Germinal center (tissue), 1 donor: ENCODE results near the gene CTBP2.
"Not testable (repeated sequence)": the region's sequence is repeated elsewhere in the genome, so short reads cannot be mapped to it uniquely, and the experiment has no call there.

Source experiments
- DNase-seq: peaks from one replicate; pipeline ENCODE4 v3.0.0; 2012; ENCODE audit warnings: mixed read lengths, low spot score

The CTBP2 gene

DNA sequence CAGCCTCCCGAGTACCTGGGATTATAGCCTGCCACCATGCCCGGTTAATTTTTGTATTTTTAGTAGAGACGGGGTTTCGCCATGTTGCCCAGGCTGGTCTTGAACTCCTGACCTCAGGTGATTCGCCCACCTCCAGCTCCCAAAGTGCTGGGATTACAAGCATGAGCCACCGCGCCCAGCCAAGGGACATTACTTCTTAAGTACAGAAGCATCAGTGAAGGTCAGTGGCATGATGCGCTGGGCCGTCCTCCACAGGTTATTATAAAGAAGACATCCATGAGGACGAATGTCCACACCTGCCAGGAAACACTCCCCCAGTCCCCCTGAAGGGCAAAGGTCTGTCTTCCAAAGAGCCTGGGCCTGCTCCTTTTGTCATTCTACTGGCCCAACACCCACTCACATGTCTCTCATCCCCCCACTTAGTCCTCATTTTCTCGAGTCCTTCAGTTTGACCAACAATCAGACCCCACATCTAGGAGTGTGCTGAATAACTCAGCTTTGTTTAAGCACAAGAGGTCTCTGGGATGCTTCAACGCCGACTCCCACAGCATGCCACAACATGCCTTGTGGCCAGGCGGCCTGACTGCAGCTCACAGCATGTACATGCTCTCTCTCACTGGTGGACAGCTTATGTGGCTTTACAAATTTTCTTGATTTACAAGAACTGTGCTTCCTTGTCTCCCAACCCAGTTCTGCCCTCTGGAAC lies 73.0 kb downstream of the CTBP2 start:
- DNase-seq: no peak

DNA sequence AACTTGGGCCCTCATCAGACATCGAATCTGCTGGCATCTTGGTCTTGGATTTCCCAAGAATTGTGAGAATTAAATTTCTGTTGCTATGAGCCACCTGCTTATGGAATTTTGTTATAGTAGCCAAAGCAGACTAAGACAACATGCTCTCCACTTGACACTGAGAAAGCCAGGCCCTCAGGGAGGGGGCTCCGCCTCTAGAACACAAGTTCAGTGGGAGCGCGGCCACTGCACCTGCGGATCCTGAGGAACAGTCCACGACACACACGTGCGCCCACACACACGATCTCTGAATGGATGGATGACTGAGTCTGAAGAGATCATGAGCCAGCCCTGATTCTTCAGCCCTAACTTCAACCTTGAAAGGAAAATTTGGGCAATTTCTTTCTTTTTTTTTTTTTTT lies 73.7 kb downstream of the CTBP2 start:
- no peak for DNase-seq

DNA sequence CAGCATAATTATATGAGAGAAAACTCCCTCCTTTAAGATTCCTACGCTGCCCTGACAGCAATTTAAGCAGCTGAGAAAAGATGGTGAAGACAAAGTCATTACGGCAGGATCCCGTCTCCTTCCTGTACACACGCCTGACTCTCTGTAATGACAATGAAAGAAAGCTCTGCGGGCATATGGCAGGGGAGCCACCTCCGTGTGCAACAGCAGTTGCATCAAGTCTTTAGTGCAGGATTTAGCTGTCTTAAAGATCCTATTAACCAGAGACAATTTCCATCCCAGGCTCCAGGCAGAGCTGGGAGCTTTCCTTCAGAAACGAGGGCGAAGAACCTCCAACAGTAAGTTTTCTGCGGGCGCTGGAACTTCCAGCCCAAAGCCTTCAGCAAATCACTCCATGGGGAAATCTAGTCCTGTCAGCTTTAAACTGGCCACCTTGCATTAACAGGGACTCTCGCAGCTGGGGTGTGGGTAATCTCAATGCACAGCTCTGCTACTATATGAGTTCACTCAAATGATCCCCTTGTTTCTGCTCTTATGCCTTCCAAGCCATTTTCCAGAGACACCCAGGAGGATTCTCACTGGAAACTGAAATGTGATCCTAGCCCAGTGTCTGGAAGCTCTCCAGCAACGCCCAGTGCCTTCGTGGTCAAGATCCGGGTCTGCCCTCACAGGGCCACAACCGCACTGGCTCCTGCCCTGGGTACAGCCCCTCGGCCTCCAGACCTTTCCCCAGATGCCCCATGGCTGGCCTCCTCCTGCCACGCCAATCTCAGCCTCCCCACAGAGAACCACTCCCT lies 74.9 kb downstream of the CTBP2 start:
- DNase-seq: no peak

DNA sequence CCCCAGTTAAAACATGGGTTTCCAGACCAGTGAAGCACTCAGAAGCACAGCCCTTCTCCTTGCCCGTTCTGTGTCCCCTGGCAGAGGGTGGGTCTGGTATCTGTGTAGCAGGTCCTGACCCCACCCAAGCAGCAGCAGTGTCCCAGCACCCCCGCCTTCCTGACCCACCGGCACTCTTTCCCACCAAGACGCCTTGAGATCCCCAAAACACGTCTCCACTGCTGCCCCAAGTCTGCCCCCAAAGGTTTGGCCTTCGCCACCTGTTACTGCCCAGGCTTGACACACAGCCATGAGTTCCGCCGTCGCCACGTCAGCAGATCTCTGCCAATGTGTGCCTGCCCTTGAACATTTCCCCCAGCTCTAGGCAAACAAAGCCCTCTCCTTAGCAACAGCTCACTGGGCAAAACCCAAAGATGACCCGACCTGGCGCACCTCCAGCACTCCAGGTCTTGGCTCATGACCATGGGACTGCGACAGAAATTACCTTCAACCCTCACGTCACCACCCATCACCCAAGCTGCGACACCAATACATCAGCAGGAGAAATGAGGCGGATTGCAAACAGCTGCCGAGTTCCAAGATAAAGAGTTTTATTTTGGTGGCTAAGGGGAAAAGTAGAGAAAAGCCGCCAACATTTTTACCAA lies 75.6 kb downstream of the CTBP2 start:
- no peak for DNase-seq

DNA sequence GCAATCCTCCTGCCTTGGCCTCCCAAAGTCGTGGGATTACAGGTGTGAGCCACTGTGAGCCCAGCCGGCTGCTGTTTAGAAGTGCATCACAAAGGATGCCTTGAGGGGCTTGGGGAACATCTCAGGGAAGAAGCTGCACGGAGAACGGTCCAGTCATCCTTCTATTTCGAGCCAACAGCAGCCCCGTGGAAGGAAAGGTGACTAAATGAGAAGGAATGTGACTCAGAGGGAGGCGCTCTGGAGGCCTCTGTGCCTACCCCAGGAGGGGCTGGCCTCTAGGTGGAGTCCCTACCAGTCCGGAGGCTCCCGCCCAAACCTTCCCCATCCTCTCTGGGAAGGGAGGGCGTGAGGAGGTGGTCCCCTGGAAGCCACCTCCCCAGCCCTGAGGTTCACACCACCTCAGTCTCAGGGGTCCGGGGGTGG lies 76.2 kb downstream of the CTBP2 start:
- DNase-seq: no peak

DNA sequence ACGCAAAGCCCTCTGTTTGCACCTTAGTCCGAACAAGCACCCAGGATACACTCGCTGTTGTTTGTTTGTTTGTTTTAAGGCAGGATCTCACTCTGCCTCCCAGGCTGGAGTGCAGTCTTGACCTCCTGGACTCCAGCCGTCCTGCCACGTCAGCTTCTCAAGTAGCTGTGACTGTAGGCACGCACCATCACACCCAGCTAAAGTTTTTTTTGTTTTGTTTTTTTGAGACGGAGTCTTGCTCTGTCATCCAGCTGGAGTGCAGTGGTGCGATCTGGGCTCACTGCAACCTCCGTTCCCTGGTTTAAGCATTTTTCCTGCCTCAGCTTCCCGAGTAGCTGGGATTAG lies 76.8 kb downstream of the CTBP2 start:
- DNase-seq: no peak

DNA sequence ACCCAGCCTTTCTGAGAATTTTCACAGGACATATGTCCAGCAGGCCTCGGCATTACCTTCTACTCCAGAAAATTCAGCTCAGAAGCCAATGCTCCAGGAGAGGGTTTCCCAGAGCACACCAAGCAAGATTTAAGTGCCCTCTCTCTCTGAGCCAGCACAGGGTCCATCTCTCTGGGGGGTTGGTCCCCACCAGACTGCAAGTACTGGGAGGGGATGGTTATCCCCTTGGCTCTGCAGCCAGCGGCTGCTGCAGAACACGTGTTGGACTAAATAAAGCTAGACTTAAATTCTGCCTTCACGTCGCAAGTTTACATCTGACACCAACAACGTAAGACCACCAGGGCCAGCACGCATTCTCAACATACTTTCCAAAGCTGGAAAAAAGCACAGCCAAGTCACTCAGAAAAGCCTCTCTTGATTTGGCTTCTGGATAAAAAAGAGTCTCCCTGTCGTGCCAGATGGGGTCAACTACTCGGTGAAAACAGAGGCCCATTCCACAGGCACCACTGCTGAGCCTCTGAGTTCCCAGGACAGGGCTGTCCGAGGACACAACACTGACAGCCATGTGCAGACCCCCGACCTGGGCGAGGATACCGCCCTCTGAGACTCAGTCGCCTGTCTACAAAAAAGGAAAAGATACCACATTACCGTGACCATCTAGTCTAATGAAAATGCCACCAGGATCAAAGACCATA lies 77.3 kb downstream of the CTBP2 start:
- DNase-seq: no peak

DNA sequence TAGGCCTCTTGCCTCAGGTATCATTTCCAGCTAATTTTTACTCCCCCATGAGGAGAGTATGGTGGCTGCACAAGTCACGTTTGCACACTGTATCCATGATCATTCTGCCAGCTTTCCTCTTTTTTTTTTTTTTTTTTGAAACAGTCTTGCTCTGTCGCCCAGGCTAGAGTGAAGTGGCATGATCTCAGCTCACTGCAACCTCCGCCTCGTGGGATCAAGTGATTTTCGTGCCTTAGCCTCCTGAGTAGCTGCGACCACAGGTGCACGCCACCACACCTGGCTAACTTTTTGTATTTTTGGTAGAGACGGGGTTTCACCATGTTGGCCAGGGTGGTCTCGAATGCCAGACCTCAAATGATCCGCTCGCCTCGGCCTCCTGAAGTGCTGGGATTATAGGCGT lies 77.9 kb downstream of the CTBP2 start:
- DNase-seq: not testable (repeated sequence)

DNA sequence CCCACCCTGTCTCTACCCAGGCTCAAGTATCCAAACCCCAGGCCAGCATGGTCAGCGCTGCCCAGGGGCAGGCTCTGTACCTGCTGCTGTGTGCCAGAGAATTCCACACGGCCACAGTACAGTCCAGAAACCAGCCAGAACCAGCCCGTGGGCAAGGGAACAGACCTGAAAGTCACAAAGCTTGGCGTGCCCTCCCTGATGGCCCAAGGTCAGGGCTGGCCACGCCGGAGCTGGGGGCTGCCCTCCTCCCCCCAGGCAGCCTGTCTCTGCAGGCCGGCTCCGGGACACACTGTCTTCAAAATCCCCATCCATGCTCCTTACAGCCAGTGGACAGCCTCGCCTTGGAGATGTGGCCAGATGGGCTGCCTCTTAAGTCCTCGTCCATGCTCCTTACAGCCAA lies 78.4 kb downstream of the CTBP2 start:
- DNase-seq: no peak

DNA sequence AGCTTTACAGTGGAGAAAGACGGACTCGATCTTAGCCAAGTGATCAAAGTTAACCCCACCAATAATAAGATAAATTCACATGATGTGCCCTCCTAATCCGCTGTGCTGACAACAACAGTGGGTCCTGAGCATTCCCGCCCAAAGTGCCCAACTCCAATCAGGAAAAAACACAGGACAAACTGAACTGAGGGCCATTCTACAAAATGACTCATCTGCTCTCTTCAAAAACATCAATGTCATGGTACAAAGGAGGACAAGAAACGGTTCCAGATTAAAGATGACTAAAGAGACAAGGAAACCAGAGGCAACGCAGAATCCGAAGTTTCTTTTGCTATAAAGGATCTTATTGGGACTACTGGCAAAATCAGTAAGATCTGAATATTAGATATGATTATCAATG lies 79.4 kb downstream of the CTBP2 start:
- no peak for DNase-seq

DNA sequence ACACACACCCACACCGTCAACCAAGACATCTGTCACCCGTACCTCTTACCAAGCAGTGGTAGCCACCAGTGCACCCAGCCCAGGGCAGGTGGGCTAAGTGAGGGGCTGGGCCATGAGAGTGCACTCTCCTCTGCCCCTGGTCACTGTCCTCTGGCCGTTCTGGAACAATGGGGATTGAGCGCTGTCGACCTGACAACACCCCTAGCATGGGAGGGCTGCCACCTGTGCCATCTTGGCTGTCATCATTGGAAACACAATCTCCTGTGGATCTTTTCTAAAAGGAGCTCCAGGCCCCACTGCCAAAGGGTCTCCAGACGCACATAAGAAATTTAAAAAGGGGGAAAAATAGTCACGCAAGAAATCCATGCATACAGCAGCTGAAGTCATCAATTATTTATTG lies 80.1 kb downstream of the CTBP2 start:
- DNase-seq: no peak

DNA sequence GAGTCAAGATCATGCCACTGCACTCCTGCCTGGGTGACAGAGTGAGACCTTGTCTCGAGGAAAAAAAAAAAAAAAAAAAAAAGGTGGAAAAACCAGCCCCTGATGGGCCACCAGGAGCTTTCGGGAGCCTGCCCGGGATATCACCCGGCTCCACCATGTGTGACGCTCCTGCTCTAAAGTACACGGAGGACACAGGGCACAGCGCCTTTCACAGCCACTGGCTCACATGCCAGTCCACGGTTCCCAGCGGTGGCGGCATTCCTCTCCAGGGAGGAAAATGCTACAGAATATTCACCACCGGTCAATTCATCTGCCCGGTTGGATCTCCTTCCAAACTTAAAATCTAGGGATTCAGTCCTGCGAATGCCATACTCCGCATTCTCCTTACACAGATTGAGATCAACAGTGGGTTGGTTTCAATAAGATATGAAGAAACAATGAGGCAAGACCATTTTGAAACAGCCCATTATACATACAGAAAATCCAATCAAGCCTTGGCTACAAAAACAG lies 81.2 kb downstream of the CTBP2 start:
- no peak for DNase-seq

DNA sequence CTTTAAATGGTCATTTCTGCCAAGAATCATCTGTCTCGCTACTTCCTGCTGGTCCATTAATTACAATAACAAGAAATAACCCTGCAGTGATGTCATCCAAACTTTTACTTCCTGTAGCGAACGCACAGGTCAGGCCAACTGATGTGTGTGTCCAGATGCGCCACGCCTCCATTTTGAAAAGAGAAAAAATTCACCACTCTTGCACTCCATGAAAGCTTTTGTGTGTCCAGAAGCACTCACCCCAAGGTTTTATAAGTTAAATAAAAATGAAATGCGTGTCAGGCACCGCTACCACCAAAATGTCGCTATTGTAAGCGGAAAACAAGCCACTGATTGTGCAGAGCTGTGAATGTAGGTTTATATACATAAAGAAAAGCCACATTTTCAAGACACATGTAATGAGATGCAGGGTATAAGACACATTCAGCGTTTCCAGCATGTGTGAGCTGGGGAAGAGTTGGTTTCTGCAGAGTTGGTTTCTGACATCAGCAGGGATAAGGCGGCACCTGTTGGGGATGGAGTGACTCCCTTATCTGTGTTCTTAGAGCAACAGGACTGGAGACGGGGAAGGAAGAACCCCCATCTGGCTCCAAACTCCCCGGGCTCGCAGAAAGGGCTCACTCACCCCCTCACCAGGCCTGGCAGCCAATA lies 83.3 kb downstream of the CTBP2 start:
- DNase-seq: no peak

DNA sequence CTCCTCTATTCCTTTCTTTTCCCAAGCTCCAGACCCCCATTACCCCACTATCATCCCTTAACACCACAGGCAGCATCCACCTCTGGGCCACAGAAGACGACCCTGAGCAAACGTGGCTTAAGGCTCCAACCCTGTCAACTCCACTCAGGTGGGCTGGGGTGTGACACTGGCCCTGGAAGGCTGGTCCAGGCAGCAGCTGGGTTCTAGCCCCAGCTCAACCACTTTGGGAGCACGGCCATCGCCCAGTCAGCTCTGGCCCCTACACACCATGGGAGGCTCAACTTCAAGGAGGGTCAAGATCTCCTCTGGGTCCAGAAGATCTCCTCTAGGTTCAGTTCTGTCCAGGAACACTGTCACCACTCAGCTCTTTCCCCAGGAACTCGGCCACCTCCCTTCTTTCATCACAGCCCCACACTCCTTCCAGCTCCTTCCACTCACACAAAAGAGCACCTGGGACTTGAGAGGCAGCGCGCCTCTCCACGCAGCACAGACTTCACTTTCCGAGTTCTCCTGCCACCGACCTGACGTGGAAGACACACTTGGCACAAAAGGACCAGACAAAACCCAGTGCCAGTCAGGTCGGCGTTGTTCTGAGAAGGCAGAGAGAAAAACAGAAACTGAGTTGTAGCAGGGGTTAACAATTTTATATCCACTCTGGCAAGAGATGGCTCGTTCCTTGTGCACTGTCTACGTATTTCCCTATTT lies 84.1 kb downstream of the CTBP2 start:
- no peak for DNase-seq

DNA sequence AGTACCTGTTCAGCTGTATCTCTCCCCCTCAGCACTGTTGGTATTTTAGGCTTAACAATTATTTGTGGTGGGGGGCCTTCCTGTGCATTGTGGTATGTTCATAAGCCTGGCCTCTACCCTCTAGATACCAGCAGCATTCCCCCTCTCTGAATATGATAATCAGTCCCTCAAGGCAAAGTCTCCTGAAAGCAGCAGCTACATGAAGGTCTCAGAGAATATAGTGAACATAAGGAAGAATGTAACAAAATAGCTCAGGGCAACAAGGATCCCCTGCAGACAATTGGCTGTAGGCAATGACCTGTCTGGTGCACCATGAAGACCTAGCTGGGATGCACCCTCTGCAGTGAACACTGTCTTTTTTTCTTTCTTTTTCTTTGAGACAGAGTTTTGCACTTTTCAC lies 86.4 kb downstream of the CTBP2 start:
- DNase-seq: no peak

DNA sequence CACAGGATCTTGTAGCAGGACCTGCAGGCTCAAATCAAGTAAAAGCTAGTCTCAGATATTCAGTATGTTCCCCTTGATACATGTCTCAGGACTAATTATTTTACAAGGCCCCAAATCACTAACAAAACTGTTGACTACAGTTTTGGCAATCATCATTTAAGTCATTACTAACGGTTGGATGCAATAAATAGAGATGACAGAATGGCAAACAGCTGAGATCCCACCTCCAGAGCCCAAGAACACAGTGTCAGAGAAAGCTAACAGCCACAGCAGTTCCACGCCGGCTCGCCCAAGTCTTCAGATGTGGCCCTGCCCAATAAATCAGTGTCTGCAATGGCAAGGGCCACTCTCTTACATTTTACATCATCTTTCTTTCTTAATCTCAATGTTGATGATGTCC lies 87.6 kb downstream of the CTBP2 start:
- DNase-seq: no peak

DNA sequence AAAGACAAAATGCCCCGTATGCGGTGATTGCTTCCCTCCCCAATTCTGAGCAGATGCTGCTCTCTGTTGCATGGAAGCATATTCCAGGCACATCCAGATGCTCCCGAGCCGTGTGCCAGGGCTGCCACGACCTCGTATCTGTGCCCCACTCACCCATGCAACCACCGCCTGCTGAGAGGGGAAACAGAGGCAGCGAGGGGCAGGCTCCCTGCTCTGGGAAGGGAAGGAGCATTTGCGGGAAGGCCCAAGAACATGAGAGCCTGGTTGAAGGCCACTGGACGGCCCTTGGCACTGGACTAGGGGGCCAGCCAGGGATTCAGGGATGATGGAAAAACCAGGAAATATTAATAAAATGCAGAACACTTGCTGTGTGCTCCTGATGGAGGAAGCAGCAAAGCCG lies 89.4 kb downstream of the CTBP2 start:
- no peak for DNase-seq

DNA sequence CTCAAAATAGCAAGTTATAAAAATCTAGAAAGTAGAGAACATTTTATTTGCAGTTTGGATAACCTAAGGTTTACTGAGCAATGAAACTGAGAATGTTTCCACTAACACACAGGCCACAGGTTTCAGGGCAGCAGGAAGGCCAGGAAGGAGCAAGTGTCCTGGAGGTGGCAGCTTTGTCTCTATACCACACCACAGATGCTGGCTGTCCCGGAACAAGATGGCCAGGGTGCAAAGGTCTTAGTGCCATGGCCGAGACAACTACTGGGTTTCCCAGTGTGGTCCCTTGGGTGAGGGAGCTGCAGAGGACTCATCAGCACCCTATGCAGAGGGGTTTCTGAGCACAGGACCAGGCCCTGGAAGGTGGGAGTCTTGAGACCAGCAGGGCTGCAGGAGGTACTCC lies 92.0 kb downstream of the CTBP2 start:
- no peak for DNase-seq

DNA sequence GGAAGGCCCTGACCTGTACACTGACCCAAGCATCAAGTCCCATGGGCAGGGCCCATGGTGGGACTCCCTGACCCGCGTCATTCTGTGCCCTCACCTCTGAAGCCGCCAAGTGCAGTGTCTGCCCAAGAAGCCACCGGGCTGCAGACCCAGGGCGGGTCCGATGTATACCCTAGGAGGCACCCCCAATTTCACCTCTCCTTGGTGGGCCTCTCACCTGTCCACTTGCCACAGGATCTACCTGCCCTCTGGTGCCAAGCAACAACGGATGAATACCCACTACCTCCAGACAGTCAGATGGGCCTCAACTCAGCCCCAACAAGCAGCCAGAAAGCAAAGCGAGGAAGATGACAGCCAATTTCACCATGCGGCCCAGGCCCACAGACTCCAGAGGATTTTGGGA lies 92.6 kb downstream of the CTBP2 start:
- no peak for DNase-seq

DNA sequence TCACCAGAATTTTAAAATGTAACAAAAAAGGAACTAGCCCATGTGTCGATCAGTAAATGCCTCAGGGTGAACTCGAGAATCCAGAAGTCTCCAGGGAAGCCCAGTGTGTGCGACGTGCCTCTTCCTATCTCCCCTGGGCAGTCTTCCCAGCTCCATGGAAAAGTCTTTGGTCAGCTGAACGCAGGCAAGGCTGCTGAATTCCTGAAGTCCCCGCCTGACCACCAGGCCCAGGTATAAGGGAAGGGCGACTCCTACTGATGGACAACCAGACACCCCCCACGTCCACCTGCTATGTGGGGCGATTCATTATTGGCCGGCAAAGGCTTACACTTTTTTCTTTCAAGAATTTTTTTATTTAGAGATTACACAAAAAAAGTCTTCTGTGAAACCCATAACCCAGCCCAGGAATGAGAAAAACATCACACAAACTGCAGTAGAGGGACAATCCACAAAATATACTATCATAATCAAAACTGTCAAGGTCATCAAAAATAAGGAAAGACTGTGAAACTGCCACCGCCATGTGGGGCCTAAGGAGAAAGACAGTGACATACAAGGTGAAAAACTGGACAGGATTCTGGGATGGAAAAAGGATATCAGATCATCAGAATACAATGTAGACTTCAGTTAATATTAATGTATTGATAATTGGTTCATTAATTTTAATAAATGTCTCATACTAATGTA lies 93.5 kb downstream of the CTBP2 start:
- no peak for DNase-seq
